Fibroblast of lung (primary cell): Measurements from ENCODE around the gene KIAA1328.

Experiments
- CTCF ChIP-seq, 2 donors: IDR thresholded peaks in 1 of 2; conservative IDR thresholded peaks in 1 of 2; 1 replicate in 1 of 2; 2 replicates in 1 of 2; pipeline ENCODE4 v1.5.1; 2011 to 2012; ENCODE audit warnings: low read length in 2 of 2, control low read depth in 1 of 2, inconsistent platforms in 1 of 2, low read depth in 1 of 2, mild to moderate bottlenecking in 1 of 2
- EZH2 ChIP-seq: IDR thresholded peaks from 2 replicates; pipeline ENCODE4 v1.5.1; 2012; ENCODE audit warnings: low read length, control low read depth, mild to moderate bottlenecking; ENCODE audit errors: missing control alignments

- TF ChIP-seq EZH2 (no peak), CTCF (conservative IDR thresholded peaks at IDR 0.05 in 1 of 2, IDR thresholded peaks at IDR 0.05 in 1 of 2; ENCODE audit: low read depth in 1 of 2, low read length in 2 of 2) (no peak)
Measured at GRCh38 chr18:37065254-37065653, 236.3 kb downstream of the KIAA1328 start.
